GM21786 (cell line): ENCODE data around the gene ATF7.
"Not testable (repeated sequence)": the region's sequence is repeated elsewhere in the genome, so short reads cannot be mapped to it uniquely, and the experiment has no call there.

Experiments
- ATAC-seq: cut with Tn5 transposase; IDR thresholded peaks from one replicate; pipeline ENCODE4 v1.9.1; 2021; ENCODE audit not compliant: unreplicated experiment

Gene ATF7

DNA sequence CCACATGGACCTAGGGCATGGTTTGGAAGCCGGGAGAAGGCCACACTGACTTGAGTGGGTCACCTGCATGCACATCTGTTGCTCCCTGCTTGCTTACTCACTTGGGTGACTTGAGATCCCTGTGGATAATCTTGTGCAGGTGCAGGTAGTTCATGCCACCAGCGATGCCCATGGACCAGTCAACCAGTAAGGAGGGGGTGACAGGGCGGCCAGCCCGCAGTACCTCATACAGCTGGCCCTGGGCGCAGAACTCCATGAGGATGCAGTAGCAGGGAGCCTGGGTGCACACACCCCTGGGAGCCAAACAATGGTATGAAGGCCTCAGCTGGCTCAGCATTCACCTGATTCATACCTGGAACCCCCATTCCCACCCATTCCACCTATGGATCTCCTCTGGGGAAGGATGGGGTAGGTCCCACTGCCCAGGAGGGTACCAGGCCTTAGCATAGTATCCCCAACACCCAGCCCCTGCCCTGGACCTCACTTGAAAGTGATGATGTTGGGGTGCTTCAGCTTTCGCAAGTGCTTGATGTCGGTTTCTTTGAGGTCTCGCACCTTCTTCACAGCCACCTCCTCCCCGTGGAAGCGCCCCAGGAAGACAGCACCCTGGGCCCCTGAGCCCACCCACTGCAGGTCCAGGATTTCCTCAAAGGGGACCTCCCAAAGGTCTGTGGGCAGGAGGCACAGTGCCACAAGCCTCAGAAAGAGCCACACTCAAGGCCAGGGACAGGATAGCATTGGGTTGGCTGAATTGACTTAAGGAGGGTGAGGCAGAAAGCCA lies 140.0 kb downstream of the ATF7 start:
- ATAC-seq = no peak

DNA sequence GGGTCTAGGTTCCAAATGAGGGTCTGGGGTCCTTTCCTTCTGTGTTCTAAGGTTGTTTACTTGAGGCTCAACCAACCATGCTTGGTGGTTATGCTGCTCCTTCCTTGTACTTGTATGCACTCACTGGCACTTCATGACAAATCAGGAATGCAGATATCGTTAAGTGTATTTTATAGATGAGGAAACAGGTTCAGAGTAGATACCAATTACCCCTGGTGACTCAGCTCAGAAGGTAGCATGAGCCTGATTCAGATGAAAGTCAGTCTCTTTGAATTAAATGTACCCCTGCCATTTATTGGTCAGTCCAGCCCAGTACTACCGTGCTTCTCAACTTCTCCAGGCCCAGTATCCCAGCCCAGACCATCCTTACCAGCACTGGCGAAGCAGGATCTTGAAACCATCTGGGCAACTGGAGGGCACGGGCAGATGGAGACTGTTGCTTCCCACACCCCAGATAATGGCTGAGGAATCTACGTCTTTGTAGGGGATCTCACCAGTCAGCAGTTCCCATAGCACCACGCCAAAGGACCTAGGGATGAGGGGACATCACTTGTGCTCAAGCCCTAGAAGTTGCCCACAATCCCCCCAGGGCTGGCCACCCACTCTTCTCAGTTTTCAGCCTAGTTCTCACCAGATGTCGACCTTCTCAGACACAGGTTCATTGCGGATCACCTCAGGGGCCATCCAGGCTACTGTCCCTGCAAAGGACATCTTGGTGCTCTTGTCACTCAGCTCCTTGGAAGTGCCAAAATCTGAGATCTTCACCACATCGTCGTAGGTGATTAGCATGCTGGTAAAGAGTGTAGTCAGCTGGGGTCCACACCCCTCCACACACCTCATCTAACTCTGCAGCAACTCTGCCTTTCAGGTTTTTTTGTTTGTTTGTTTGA lies 141.3 kb downstream of the ATF7 start:
- no peak for ATAC-seq

DNA sequence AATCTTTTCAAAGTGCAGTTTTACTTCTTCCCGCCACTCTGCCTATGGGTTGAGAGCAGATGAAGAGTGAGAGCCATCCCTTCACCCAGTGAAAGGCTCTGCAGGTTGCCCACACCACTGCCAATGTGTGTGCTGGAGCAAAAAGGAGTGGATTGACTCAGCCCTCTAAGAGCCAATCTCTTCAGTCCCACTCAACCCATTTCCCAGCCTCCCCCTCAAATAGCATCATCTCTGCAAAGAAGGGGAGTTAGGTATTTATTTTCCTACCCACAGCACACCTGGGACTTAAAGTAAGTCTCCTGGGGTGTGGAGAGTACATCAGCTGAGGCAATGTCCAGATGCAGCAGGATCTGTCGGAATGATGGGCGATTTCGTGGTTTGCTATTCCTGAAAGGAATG lies 142.2 kb downstream of the ATF7 start:
- no peak for ATAC-seq

DNA sequence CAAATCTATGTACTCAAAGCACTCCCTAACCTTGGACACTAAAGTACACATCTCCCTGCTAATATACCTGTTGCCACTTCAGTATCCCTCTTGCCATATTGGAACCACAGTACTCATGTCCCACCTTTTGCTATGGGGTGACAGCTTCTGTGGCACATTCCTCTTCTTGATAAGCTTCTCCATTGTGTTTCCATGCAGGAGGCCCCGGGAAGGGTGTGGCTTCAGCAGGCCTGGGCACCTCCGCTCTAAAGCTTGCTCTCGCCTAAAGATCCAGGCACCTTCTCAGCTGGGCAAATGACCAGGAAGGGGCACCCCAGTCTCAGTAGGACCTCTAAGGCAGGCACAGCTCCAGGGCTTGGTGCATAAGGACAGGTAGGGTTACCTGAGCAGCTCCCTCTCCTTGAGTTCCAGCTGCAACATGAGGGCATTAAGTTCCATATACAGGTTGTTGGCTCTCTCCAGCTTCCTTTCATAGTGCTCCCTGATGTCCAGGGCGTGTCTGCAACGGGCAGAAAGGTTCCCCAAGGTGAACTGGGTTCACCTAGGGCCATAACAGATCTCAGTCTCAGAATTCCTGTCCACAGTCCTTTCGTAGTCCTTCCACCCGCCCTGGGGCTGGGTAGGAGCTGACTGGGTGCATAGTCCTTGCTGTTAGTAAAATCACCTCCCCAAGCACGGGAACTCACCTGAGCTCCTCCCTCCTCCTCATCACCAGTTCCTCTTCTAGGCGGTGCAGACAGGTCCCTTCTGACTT lies 142.8 kb downstream of the ATF7 start:
- ATAC-seq = no peak

DNA sequence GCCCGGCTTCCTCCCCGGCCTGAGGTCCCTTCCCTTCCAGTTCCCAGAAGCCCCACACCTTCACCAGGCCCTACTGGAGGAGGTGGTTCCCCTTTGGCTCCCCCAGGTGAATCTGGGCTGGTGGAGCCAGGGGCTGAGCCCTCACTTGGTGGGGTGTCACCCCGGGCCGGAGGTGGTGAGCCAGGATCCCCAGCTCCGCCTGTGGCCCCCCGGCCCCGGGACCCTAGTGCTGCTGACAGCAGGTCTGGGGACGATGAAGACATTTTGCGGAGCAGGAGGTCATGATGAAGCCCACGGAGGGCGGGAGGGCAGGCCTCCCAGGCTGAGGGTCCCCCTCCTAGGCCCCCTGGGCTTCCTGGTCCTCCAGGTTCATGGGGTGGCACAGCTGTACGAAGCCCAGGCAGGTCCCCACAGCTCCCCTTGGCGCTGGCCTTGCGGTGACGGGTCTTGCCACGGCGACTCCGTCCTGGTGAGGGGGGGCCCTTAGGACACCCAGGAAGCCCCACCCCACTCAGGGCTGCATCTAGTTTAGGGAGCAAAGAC lies 143.5 kb downstream of the ATF7 start:
- no peak for ATAC-seq

DNA sequence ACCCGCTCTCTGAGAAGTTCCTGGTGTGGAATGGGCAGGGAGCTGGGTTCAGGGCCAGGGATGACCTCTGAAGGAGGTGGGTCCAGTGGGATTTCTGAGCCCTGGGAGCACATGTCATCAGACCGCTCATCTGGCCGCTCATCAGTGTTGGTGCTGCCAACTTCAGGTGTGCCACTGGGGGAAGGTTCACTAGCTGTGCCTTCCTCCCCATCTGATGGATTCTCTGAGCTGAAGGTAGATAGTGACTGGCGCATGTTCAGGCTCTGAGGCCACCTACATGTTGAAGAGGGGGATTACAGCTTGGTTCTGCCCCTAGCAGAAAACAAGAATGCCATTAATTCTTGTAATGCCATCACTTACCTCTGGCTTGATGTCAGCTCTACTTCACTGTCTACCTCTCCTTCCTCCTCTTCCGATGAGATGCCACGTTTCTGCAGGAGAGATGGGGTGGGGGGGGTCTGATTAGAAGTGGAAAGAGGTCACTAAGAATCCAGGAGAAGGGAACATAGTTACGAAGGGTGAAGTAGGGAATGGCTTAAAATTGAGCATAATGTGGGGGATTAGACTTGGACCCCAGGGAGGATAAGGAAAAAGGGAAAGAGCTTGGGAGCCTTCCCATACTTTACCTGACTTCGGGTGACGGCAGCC lies 144.1 kb downstream of the ATF7 start:
- ATAC-seq = no peak

DNA sequence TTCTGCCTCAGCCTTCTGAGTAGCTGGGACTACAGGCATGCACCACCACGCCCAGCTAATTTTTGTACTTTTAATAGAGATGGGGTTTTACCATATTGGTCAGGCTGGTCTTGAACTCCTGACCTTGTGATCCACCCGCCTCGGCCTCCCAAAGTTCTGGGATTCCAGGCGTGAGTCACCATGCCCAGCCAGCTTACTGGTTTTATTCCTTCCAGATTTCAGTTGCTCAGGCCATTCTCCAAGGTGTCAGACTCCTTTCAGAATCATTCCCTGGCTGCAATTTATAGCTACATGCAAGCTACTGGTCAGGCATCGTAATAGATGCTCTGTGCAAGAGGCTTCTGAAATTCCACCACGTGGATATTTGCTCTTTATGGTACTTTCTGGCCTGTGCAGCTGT lies 144.7 kb downstream of the ATF7 start:
- ATAC-seq = not testable (repeated sequence)

DNA sequence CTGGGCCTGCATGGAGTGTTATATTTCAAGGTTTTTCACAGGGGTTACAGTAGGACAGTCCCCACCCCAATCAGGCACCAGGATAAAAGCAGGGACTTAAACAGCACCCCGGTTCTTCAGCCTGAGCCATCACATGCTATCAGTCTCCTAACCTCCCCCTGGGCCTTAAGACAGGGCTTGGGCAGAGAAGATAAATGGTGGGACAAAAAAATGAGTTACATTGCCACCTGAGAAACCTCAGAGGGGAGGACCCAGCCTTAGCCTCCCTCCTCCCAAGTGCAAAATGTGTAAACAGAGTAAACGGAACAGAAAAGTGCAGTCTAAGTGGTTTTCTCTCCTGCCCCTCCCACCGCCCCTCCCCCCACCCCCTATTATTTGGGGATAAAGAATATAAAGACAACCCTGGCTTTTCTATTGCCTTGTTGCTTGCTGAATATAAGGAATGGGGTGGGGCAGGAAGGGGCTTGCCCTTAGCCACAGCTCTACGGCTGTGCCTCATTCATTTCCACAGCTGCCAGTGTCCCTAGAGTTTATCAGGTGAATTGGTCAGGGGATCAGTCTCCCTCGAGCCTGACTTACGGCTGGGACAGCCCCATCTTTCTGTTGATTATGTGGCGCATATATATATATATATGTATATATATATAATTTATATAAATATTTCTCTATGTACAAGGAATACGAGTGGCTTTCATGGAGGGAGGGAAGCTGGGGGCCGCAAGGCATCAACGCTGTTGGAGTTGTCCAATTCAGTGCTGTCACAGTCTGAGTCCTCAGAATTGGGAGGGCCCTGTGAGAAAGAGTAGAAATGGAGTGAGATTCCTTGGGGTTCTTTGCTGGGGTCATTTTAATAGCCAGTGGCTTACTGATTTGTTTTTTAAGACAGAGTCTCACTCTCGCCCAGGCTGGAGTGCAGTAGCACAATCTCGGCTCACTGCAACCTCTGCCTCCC lies 145.4 kb downstream of the ATF7 start:
- no peak for ATAC-seq

DNA sequence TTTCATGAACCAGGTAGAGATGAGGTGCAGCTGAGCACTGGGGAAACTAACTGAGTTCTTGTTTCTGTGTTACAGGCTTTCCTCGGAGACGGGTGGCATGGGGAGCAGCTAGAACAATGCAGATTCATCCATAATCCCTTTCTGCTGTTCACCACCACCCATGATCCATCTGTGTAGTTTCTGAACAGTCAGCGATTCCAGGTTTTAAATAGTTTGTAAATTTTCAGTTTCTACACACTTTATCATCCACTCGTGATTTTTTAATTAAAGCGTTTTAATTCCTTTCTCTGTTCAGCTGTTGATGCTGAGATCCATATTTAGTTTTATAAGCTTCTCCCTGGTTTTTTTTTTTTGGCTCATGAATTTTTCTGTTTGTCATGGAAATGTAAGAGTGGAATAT lies 146.9 kb downstream of the ATF7 start:
- ATAC-seq = no peak

DNA sequence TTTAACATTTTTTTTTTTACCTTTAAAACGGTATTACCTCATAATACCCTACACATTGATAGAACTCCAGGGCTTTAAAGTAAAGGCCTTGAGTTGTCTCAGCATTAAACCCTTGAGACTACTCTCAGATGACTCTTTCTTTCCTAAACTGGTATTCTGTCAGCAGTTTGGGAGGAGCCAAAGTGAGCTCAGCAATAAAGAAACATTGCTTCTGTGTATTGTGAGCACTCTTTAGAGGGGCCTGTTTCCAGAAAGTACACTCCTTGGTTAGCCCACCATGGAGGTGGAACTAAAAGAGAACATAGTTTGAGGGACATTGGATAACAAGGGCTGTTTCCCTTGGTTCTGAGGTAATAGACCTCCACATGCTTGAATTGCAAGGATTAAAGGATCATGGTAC lies 147.3 kb downstream of the ATF7 start:
- ATAC-seq = no peak

DNA sequence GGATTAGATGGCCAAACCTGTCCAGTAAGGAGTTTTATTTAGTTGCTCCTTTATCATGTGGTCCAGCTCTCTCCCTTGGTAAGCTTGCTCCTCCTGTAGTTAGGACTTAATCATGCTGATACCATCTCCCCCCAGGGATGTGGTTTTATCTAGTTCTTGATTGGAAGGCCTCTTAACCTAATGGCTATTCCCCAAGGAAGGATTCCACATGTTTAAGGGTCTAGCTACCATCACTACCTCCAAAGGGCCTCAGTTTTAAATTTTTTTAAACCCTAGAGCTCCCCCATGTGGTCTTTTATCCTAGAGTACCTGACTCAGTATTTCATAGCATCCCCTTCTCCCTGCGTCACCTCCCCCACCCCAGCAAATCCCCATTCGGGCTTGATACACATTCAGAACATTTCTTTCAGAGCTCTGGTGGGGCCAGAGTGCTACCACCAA lies 149.4 kb downstream of the ATF7 start:
- ATAC-seq = no peak

DNA sequence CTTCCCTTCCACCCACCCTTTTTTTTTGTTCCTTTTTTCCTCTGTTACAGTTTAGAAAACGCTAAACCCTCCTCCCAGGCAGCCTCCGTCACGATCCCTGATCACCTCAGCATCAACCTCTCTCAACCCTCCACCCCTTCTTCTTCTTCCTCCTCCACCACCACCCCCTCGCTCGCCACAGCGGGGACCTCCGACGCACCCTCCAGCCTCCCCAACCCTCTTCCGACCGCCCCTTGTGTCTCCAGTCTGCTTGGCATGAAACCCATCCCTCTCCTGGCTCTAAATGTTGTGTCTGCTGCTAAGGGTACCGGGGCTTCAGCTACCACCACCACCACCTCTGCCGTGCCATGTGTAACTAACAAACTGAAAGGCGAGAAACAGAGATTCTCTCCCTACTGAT lies 151.4 kb downstream of the ATF7 start:
- ATAC-seq = no peak

DNA sequence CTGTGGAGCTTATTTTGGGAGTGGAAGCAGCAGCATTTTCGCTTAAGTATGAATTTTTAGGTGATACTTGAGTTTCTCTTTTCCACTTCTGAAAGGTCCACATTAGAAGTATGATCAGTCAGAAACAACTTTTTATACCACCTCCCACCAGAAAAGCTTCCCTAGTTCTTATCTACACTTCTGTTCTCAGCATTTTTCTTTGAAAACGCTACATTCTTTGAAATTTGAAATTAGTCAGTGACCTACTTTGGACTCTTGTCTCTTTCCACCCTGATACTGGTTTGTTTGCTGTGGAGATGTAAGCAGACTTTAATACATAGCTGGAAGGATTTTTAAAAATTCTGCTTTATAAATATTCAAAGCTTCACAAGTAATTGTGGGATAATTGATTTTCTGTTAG lies 152.1 kb downstream of the ATF7 start:
- ATAC-seq = no peak

DNA sequence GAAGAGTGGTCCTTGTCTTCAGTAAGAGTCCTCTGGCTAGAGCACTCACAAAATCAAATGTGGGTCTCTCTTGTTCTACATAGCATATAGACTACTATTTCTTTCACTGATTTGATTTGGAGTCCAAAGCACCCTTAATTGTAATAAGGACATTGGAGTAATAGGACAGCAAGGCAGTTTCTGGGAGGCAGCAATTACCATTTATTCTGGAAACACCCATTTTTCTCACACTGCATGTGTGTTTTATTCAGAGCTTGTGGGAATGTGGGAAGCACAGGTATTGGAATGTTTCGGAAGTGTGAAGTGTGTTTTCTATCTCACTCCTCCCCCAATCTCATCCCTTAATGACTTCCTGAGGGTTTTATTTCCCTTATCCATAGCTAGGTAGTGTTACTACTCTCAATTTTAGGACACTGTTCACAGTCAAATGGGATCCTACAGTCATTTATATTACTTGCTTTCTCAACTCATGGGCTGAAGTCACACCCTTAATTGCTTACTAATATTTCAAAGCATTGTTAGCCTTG lies 154.1 kb downstream of the ATF7 start:
- no peak for ATAC-seq

DNA sequence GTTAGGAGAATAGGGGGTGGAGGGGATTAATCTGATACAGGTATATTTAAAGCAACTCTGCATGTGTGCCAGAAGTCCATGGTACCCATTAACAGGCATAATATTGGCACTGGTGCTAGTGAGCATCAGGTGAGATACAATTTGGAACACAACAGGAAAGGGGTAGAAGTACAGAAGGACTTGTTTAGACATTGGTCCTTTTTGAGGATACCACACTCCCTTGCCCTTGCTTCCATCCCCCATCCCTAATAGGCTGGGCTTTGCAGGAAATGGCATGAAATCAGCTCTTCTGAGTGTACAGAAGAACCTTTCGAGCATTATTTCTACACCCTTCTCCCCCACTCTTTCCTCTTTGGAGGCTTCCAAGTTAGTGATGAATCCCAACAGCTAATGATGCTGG lies 157.9 kb downstream of the ATF7 start:
- ATAC-seq = no peak

DNA sequence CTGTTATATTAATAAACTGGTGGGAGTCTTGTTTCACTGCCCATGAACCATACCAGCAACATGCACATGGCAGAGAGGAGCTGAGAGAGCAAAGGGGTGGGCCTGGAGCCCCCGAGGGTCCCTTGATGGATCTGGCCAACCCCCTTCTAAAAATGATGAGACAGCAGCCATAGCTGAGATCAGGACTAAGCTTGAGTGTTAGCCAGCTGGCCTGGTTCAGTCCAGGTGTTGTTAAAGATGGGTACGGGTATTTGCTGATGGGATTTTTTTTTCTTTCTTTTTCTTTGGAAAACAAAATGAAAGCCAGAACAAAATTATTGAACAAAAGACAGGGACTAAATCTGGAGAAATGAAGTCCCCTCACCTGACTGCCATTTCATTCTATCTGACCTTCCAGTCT lies 158.3 kb downstream of the ATF7 start:
- no peak for ATAC-seq

DNA sequence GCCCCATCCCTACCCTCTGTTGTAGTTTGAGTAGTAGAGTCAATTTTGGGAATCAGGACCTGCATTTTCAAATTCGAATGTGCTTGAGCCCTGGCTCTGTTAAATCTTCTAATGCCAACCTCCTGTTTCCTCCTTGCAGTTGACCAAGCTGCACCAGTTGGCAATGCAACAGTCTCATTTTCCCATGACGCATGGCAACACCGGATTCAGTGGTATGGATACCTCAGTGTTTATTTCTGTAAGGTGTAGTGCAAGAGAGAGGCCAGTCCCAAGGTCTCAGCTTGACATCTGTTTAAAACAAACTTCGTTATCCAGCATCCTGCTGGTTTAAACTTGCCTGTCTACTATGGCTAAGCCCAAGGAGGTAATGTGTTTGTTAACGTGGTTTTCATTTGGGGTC lies 159.1 kb downstream of the ATF7 start:
- no peak for ATAC-seq

DNA sequence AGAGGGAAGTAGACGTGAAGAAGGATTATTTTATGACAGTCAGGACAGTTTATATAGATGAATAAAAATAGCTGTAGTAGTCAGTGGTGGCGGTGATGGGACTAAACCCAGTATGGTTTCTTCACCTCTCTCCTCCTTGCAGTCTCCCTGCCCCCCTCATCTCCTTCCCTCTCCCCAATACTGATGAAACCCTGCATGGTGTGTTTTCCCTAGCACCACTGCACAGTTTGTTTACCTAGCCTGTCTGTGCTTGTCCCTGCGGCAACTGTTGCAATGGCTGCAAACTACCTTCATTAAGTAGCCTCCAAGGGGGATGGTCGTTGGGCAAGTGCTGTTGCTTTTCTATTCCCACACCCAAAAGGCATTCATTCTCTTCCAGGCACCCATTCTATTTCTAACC lies 159.5 kb downstream of the ATF7 start:
- no peak for ATAC-seq

DNA sequence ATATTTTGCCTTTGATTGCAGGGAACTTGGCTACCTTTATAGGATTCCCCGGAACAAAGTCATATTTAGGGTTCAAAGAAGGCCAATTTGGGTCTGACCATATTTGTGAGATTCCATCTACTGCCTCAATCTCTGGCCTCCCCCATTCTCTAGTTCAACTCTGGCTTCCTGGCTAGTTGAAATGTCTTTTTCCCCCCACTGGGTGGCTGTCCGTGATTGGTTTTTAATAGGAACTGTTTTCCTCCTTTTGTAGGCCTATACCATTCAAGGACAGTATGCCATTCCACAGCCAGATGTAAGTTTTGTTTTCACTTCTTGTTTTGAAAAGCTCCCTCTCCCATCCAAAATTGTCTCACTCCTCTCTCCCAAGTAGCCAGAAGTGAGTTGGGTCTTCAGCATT lies 160.5 kb downstream of the ATF7 start:
- no peak for ATAC-seq
